K562 (cell line): ENCODE results near the gene GIPR. TPM values are rescaled to one million over a fixed set of nuclear protein-coding genes. Genes with fewer than 3 reads are reported as not detected.

ENCODE experiments used
- FOXM1 ChIP-seq, 2 experiments: fragments of 450-650 bp in 1 of 2; sonication (generic) in 1 of 2; formaldehyde crosslinking in 1 of 2; IDR thresholded peaks; 2 replicates each; pipeline versions ENCODE4 v1.6.1 to v1.9.0; 2017 to 2022; ENCODE audit warnings: low read depth in 2 of 2, mild to moderate bottlenecking in 2 of 2, missing genetic modification reagents in 1 of 2, moderate library complexity in 1 of 2
- RCOR1 ChIP-seq, 2 experiments: IDR thresholded peaks; 2 replicates each; pipeline ENCODE4 v1.6.1; 2012; ENCODE audit warnings: low read depth in 2 of 2, low read length in 2 of 2, borderline replicate concordance in 1 of 2, improper control_type of control experiment in 1 of 2
- ZZZ3 ChIP-seq: fragments of 450-650 bp; IDR thresholded peaks from 2 replicates; pipeline ENCODE4 v1.6.1; 2016; ENCODE audit warnings: antibody characterized with exemption, mild to moderate bottlenecking, moderate library complexity
- polyA plus RNA-seq, 8 experiments: library from polyadenylated mRNA; depleted of rRNA in 4 of 8; stranded (reverse) in 5 of 8; unstranded in 3 of 8; fragments of >200 nt; fragmentation: Nextera tagmentation in 2 of 8; fragmentation: Illumina TruSeq in 1 of 8; extraction: Ambion mirVana in 2 of 8; extraction: Trizol in 1 of 8; gene quantifications; 2 replicates each; pipeline versions ENCODE4 v1.2.1 to v1.2.3, GENCODE V29; 2011 to 2014; ENCODE audit warnings: inconsistent platforms in 1 of 8, missing spikeins in 1 of 8
- total RNA-seq, 7 experiments: library from RNA; depleted of rRNA in 6 of 7; stranded (reverse); fragments of >200 nt in 6 of 7; fragmentation: Illumina TruSeq in 2 of 7; extraction: Trizol in 2 of 7; gene quantifications; 2 replicates each; pipeline versions ENCODE4 v1.2.1 to v1.2.3, GENCODE V29; 2011 to 2021; ENCODE audit warnings: low replicate concordance in 1 of 7
- TF ChIP-seq, protein P1 (sequence below): fragments of 150-350 bp; conservative IDR thresholded peaks from 2 replicates; pipeline ENCODE4 v1.6.1; 2014; ENCODE audit warnings: low read length
- TF ChIP-seq, protein P2 (sequence below): fragments of 450-650 bp; IDR thresholded peaks from 2 replicates; pipeline ENCODE4 v1.7.1; 2018; ENCODE audit warnings: mild to moderate bottlenecking, low read depth; ENCODE audit not compliant: partially characterized antibody

The GIPR gene
- total and polyA plus RNA-seq, 9 of the 15 experiments (the other 6 are each of a cell fraction or from before 2014, with no cell fraction given): 2.2 to 26.8 (median 12.7) TPM

DNA sequence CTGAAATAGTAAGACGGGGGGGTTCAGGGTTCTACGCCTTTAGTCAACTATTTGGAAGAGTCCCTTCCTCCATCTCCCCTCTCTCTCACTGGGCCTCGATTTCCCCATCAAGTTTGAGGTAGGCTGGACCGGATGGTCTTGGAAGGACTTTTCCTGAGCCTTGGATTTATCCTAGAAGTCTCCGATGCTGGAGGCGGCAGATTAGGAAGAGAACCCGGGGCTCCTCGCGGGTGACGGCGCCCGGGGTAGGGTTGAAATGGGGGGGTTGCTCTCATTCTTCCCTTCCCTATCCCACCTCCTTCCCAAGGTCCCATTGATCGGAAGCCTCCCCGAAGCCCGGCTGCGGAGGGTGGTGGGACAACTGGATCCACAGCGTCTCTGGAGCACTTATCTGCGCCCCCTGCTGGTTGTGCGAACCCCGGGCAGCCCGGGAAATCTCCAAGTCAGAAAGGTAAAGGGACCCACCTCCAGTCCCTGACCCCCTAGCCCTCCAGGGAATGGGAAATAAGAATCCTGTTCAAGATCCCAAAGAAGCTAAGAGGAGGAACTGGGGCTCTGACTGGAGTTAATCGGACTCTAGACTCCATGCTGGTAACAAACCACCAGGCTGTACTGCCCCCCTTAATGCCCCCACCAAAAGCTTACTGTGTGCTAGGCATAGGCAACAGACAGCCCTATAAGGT lies 25.2 kb downstream of the GIPR start (continued):
- TF ChIP-seq, protein P1, sequence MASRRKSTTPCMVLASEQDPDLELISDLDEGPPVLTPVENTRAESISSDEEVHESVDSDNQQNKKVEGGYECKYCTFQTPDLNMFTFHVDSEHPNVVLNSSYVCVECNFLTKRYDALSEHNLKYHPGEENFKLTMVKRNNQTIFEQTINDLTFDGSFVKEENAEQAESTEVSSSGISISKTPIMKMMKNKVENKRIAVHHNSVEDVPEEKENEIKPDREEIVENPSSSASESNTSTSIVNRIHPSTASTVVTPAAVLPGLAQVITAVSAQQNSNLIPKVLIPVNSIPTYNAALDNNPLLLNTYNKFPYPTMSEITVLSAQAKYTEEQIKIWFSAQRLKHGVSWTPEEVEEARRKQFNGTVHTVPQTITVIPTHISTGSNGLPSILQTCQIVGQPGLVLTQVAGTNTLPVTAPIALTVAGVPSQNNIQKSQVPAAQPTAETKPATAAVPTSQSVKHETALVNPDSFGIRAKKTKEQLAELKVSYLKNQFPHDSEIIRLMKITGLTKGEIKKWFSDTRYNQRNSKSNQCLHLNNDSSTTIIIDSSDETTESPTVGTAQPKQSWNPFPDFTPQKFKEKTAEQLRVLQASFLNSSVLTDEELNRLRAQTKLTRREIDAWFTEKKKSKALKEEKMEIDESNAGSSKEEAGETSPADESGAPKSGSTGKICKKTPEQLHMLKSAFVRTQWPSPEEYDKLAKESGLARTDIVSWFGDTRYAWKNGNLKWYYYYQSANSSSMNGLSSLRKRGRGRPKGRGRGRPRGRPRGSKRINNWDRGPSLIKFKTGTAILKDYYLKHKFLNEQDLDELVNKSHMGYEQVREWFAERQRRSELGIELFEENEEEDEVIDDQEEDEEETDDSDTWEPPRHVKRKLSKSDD: no peak
- TF ChIP-seq RCOR1 (IDR thresholded peaks at IDR 0.05; ENCODE audit: borderline replicate concordance in 1 of 2, low read depth in 2 of 2, low read length in 2 of 2): 0 out of 4 replicates have a peak, but pooled peaks of 1 of the 2 experiments have one; percentile 12
- no peak for TF ChIP-seq FOXM1 (IDR thresholded peaks at IDR 0.05; ENCODE audit: low read depth)
- no peak for TF ChIP-seq FOXM1 (CRISPR knock-in tag; IDR thresholded peaks at IDR 0.05; ENCODE audit: low read depth)
- no peak for TF ChIP-seq ZZZ3
- TF ChIP-seq, protein P2, sequence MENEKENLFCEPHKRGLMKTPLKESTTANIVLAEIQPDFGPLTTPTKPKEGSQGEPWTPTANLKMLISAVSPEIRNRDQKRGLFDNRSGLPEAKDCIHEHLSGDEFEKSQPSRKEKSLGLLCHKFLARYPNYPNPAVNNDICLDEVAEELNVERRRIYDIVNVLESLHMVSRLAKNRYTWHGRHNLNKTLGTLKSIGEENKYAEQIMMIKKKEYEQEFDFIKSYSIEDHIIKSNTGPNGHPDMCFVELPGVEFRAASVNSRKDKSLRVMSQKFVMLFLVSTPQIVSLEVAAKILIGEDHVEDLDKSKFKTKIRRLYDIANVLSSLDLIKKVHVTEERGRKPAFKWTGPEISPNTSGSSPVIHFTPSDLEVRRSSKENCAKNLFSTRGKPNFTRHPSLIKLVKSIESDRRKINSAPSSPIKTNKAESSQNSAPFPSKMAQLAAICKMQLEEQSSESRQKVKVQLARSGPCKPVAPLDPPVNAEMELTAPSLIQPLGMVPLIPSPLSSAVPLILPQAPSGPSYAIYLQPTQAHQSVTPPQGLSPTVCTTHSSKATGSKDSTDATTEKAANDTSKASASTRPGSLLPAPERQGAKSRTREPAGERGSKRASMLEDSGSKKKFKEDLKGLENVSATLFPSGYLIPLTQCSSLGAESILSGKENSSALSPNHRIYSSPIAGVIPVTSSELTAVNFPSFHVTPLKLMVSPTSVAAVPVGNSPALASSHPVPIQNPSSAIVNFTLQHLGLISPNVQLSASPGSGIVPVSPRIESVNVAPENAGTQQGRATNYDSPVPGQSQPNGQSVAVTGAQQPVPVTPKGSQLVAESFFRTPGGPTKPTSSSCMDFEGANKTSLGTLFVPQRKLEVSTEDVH: no peak
